MM.1S (cell line): Measurements from ENCODE around the gene DISC1.

ENCODE experiments used
- CTCF ChIP-seq: fragments of 300-600 bp; sonication (generic); IDR thresholded peaks from 2 replicates; pipeline ENCODE4 v1.5.1; 2016; ENCODE audit warnings: antibody characterized with exemption, low read length, mixed read lengths
- EZH2 ChIP-seq: fragments of 300-600 bp; sonication (generic); optimal IDR thresholded peaks from 2 replicates; pipeline ENCODE3; 2017; ENCODE audit warnings: low read depth, mild to moderate bottlenecking, antibody characterized with exemption, low read length, mixed read lengths

GRCh38 chr1:231612393-231613089 lies 14.0 kb upstream of the DISC1 start:
- TF ChIP-seq CTCF (no peak), EZH2 (no peak)
